Gastroesophageal sphincter (tissue), 4 donors: ENCODE results near the gene DSN1. TPM values are rescaled to one million over a fixed set of nuclear protein-coding genes. Genes with fewer than 3 reads are reported as not detected.

Experiments
- ATAC-seq: fragments of 150-250 bp; one replicate; pipeline ENCODE4 v1.9.1; 2016; ENCODE audit warnings: mild to moderate bottlenecking, moderate library complexity
- H3K27ac ChIP-seq, 4 donors: fragments of 200-600 bp; sonication (generic) in 3 of 4; 1 replicate in 3 of 4; 2 replicates in 1 of 4; pipeline ENCODE4 v1.5.1; 2016 to 2019
- H3K27me3 ChIP-seq: fragments of 200-600 bp; sonication (generic); one replicate; pipeline ENCODE4 v1.5.1; 2019
- H3K36me3 ChIP-seq, 2 donors: fragments of 200-600 bp; sonication (generic); one replicate each; pipeline ENCODE4 v1.5.1; 2019; ENCODE audit warnings: control low read depth in 1 of 2
- H3K4me1 ChIP-seq, 3 donors: fragments of 200-600 bp; sonication (generic); 1 replicate in 2 of 3; 2 replicates in 1 of 3; pipeline ENCODE4 v1.5.1; 2016 to 2019; ENCODE audit warnings: control low read depth in 2 of 3
- H3K4me3 ChIP-seq, 2 donors: fragments of 200-600 bp; sonication (generic); one replicate each; pipeline ENCODE4 v1.5.1; 2019; ENCODE audit warnings: mild to moderate bottlenecking in 1 of 2, moderate library complexity in 1 of 2
- H3K9me3 ChIP-seq, 3 donors: fragments of 200-600 bp; sonication (generic); one replicate each; pipeline ENCODE4 v1.5.1; 2017 to 2019; ENCODE audit warnings: control low read depth in 2 of 3
- EP300 ChIP-seq: sonication (generic); formaldehyde crosslinking; IDR thresholded peaks from one replicate; pipeline ENCODE4 v1.6.1; 2017; ENCODE audit warnings: antibody characterized with exemption, mild to moderate bottlenecking
- POLR2A ChIP-seq, 2 donors: fragments of 450-650 bp; IDR thresholded peaks; one replicate each; pipeline ENCODE4 v1.6.1; 2017; ENCODE audit warnings: antibody characterized with exemption in 2 of 2, mild to moderate bottlenecking in 2 of 2, moderate library complexity in 1 of 2
- POLR2AphosphoS5 ChIP-seq: sonication (generic); formaldehyde crosslinking; IDR thresholded peaks from one replicate; pipeline ENCODE4 v1.6.1; 2017; ENCODE audit warnings: antibody characterized with exemption
- WGBS, 2 donors: methylation state at CpG; one replicate each; pipeline ENCODE4 v1.1.5; 2018; ENCODE audit warnings: low coverage in 1 of 2; 5-methylcytosine and 5-hydroxymethylcytosine counted together
- total RNA-seq, 4 donors: library from RNA; depleted of rRNA; stranded (reverse); fragments of >200 nt; gene quantifications; one replicate each; pipeline ENCODE4 v1.1.0, GENCODE V29; 2016
- TF ChIP-seq, protein P1 (sequence below), 4 experiments: fragments of 200-600 bp in 2 of 4; fragments of 450-650 bp in 2 of 4; sonication (generic) in 1 of 4; IDR thresholded peaks; one replicate each; pipeline ENCODE4 v1.5.1; 2017 to 2019; ENCODE audit warnings: antibody characterized with exemption in 4 of 4, mild to moderate bottlenecking in 2 of 4, moderate library complexity in 2 of 4

DSN1 gene, protein sequence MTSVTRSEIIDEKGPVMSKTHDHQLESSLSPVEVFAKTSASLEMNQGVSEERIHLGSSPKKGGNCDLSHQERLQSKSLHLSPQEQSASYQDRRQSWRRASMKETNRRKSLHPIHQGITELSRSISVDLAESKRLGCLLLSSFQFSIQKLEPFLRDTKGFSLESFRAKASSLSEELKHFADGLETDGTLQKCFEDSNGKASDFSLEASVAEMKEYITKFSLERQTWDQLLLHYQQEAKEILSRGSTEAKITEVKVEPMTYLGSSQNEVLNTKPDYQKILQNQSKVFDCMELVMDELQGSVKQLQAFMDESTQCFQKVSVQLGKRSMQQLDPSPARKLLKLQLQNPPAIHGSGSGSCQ
- total RNA-seq: 1 to 10 TPM; 5.1 to 8.1 (median 6.0) TPM

DNA sequence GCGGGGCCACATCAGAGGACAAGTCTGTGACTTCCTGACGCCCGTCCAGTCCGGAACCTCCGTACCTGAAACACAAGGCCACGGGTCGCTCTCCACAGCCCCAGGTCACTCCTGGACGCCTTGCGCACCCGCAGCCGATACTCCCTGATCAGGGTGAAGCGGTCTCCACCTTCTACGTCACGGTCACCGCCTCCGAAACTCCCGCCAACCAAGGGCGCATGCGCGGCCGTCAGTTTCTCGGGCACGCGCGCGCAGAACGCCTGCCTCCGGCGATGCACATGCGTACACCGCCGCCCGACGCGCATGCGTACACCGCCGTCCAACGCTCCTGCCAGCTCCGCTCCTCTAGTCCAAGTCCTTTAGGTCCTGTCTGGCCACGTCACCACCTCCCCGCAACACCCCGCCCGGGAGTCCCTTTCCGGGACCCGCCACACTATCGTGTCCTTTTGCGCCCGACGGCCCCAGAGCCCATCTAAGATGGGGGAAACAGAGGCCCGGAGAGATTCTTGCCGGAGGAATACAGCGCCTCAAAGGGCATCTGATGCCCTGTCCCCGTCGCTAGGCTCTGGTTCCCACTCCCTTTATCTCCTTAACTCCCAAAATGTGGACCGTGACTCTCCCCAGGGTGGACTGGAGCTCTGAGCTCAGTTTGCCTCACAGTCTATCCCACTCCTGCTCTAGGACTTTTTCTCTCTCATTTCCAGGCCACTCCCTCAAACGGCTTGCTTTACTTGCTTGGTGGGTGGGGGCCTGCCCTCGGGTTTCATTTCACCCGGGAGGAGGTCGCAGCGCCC lies at the start of gene DSN1:
DSN1 (minus strand) TSS at position 167 of the 794 bp plus-strand sequence. CDS start 2,305 bp downstream, outside the sequence.
- peaks cover 0 to 9% of the 10 kb centered on the region in 2 donors for H3K36me3 ChIP-seq
- H3K27me3 ChIP-seq: no peaks in the 10 kb centered on the region
- peak within 1 kb of the TSS; percentile 55 to 68 for H3K4me3 ChIP-seq
- WGBS, 2 donors: 0% methylated on average over 5 to 8 of the region's 61 CpGs
- peak in 1 of 2 donors; percentile 55 for TF ChIP-seq POLR2A (IDR thresholded peaks at IDR 0.05)
- TF ChIP-seq POLR2AphosphoS5: peak; percentile 47
- no peak for TF ChIP-seq EP300
- TF ChIP-seq, protein P1, sequence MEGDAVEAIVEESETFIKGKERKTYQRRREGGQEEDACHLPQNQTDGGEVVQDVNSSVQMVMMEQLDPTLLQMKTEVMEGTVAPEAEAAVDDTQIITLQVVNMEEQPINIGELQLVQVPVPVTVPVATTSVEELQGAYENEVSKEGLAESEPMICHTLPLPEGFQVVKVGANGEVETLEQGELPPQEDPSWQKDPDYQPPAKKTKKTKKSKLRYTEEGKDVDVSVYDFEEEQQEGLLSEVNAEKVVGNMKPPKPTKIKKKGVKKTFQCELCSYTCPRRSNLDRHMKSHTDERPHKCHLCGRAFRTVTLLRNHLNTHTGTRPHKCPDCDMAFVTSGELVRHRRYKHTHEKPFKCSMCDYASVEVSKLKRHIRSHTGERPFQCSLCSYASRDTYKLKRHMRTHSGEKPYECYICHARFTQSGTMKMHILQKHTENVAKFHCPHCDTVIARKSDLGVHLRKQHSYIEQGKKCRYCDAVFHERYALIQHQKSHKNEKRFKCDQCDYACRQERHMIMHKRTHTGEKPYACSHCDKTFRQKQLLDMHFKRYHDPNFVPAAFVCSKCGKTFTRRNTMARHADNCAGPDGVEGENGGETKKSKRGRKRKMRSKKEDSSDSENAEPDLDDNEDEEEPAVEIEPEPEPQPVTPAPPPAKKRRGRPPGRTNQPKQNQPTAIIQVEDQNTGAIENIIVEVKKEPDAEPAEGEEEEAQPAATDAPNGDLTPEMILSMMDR (IDR thresholded peaks at IDR 0.05): peak in 1 of 4 experiments; percentile 53
- no peaks in the 10 kb centered on the region for H3K9me3 ChIP-seq
- H3K4me1 ChIP-seq: peaks cover 0 to 44% (median 13%) of the 10 kb centered on the region in 3 donors
- peak within 1 kb of the TSS; percentile 81 to 96 (median 94) for H3K27ac ChIP-seq
- ATAC-seq: peak; percentile 98

DNA sequence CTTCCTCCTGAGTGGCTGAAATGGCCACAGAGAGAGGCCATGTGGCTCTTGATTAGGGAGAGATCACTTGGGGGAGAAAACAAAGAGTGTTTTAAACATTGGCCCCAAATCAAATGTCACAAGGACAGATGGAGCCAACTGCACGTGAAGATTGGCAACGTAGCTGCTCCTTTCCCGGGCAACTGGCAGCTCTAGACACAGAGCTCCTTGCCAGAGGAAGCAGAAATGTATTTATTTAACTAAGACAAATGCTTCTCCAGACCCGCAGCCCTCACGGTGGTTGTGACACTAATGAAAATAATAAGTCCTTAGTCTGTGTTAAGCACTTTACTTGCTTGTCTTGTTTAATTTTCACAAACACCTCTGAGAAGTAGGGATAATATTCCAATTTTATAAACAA lies 49.6 kb upstream of the DSN1 start:
- peaks cover 0 to 88% (median 23%) of the 10 kb centered on the region in 3 donors for H3K4me1 ChIP-seq
- TF ChIP-seq POLR2AphosphoS5 (peak; percentile 83), EP300 (no peak), POLR2A (IDR thresholded peaks at IDR 0.05) (no peak)
- TF ChIP-seq, protein P1 (IDR thresholded peaks at IDR 0.05): no peak

DNA sequence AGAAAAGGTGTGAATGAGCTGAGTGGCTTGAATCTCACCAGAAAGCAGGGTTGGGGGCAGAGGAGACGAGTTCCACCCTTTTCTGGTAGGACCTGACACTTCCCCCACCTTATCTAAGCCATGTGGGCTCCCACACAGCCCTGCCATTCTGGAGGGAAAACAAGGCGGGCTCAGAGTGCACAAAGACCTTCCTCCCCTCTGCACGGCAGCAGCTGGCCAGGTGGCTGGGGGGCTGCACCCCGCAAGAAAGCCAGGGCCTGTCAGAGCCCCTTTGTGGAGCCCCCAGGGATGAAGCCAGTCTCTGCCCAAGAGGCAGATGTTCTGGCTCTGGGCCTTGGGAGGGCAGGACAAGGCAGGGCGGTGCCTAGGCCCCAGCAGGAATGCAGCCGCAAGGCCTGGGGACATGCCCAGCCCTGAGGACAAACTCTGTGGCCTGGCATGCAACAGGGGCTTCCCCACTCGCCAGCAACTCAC lies 48.4 kb upstream of the DSN1 start:
- no peaks in the 10 kb centered on the region for H3K9me3 ChIP-seq
- ATAC-seq: no peak
- H3K4me1 ChIP-seq: peaks cover 0 to 78% (median 22%) of the 10 kb centered on the region in 3 donors
- WGBS, 2 donors: 44% methylated on average over 2 of the region's 7 CpGs; no CpG with 5 or more reads in 1 of the 2 donors
- no peaks in the 10 kb centered on the region for H3K27me3 ChIP-seq
- H3K36me3 ChIP-seq: peaks cover 0 to 30% of the 10 kb centered on the region in 2 donors
- peak overlapping the region in 3 of 4 donors; percentile 68 to 81 (median 68) for H3K27ac ChIP-seq
- no peak overlapping the region for H3K4me3 ChIP-seq
- no peak for TF ChIP-seq EP300
- no peak for TF ChIP-seq POLR2AphosphoS5
- TF ChIP-seq, protein P1 (IDR thresholded peaks at IDR 0.05): no peak
- no peak for TF ChIP-seq POLR2A (IDR thresholded peaks at IDR 0.05)

More for the DNA sequence above, 49.6 kb upstream of the DSN1 start:
- ATAC-seq: peak; percentile 70
- H3K36me3 ChIP-seq: peaks cover 0 to 29% of the 10 kb centered on the region in 2 donors
- no peak overlapping the region for H3K4me3 ChIP-seq
- no peaks in the 10 kb centered on the region for H3K27me3 ChIP-seq
- WGBS, 2 donors: 0 to 34% methylated on average over 1 to 4 of the region's 5 CpGs
- peak overlapping the region in 3 of 4 donors; percentile 68 to 81 (median 68) for H3K27ac ChIP-seq
- H3K9me3 ChIP-seq: no peaks in the 10 kb centered on the region

DNA sequence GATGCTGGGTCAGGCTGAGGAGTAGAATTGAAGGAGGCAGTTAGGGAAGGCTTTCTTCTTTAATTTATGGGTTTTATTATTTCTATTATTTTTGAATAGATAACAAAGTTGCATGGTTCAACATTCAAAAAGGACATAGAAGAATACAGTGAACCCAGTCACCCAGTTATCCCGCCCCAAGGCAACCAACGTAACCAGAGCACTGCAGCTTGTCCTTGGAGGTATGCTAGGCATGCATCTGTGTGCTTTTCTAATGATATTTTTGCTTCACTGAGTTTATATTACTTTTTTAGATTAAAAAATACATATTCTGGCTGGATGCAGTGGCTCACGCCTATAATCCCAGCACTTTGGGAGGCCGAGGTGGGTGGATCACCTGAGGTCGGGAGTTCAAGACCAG lies 47.4 kb upstream of the DSN1 start:
- 36 to 43% methylated on average over 2 to 5 of the region's 5 CpGs for WGBS, 2 donors
- Histone ChIP-seq H3K27ac (peak overlapping the region; percentile 44 to 81 (median 68)), H3K4me1 (peaks cover 0 to 70% (median 22%) of the 10 kb centered on the region in 3 donors), H3K4me3 (no peak overlapping the region), H3K27me3 (no peaks in the 10 kb centered on the region), H3K36me3 (peaks cover 0 to 40% of the 10 kb centered on the region in 2 donors), H3K9me3 (no peaks in the 10 kb centered on the region)
- no peak for TF ChIP-seq EP300
- no peak for ATAC-seq

DNA sequence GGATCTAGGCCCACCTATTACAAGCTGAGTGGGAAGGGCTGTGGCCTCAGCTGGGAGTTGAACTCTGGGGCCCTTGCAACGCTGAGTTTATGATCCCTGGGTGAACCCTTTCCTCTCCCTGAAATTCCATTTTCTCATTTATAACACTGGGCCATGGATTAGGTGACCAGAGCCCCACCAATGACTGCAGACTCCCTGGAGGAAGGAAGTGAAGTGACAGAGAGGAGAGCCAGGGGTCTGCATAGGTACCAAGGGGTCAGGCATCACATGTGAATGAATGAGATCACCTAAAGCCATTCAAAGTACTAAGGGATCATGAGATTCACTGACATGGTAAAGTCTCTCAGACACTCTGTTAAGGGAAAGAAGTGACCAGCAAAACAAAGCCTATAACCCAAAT lies 46.5 kb upstream of the DSN1 start:
- WGBS, 2 donors: 40% methylated on average over 1 of the region's 1 CpG; no CpG with 5 or more reads in 1 of the 2 donors
- peaks cover 0 to 40% of the 10 kb centered on the region in 2 donors for H3K36me3 ChIP-seq
- TF ChIP-seq POLR2AphosphoS5 (no peak), POLR2A (IDR thresholded peaks at IDR 0.05) (no peak), EP300 (no peak)
- TF ChIP-seq, protein P1 (IDR thresholded peaks at IDR 0.05): no peak
- H3K4me1 ChIP-seq: peaks cover 0 to 62% (median 22%) of the 10 kb centered on the region in 3 donors
- H3K4me3 ChIP-seq: no peak overlapping the region
- no peaks in the 10 kb centered on the region for H3K9me3 ChIP-seq
- H3K27ac ChIP-seq: peak overlapping the region; percentile 20 to 81 (median 68)
- ATAC-seq: no peak
- H3K27me3 ChIP-seq: no peaks in the 10 kb centered on the region
